Testis (tissue), 2 donors: Measurements from ENCODE around the gene KCTD19.

ENCODE experiments used
- CTCF ChIP-seq, 3 experiments: fragments of 450-650 bp in 2 of 3; fragments of 200-600 bp in 1 of 3; sonication (generic) in 1 of 3; IDR thresholded peaks; one replicate each; pipeline ENCODE4 v1.5.1; 2016 to 2019; ENCODE audit warnings: antibody characterized with exemption in 3 of 3, mild to moderate bottlenecking in 2 of 3, moderate library complexity in 1 of 3
- POLR2A ChIP-seq: fragments of 450-650 bp; IDR thresholded peaks from one replicate; pipeline ENCODE4 v1.6.1; 2017; ENCODE audit warnings: antibody characterized with exemption, mild to moderate bottlenecking, moderate library complexity

- TF ChIP-seq CTCF (IDR thresholded peaks at IDR 0.05) (no peak), POLR2A (no peak)
Observed at GRCh38 chr16:67256701-67257230, 69.8 kb downstream of the KCTD19 start.
